H1 (cell line): ENCODE results near the gene DCLK1. TPM values are rescaled to one million over a fixed set of nuclear protein-coding genes. Genes with fewer than 3 reads are reported as not detected.

Source experiments
- CEBPB ChIP-seq: IDR thresholded peaks from 2 replicates; pipeline ENCODE4 v1.6.1; 2012; ENCODE audit warnings: low read depth, low read length
- TCF12 ChIP-seq: IDR thresholded peaks from 2 replicates; pipeline ENCODE4 v1.6.1; 2011; ENCODE audit warnings: low read depth, mild to moderate bottlenecking, low read length
- polyA plus RNA-seq, 7 experiments: library from polyadenylated mRNA; depleted of rRNA in 3 of 7; stranded (reverse) in 5 of 7; unstranded in 2 of 7; fragments of >200 nt in 5 of 7; fragments of 200-250 nt in 2 of 7; gene quantifications; 1 replicate in 5 of 7; 2 replicates in 1 of 7; 4 replicates in 1 of 7; pipeline versions ENCODE4 v1.2.1 to v1.2.3, GENCODE V29; 2011 to 2013; ENCODE audit warnings: missing spikeins in 2 of 7, mixed read lengths in 2 of 7
- total RNA-seq: library from RNA; stranded (reverse); fragmentation: NEBNext Ultra II Directional; extraction: Animal tissue kit (Norgen Biotek cat#: 25700); gene quantifications from 2 replicates; pipeline ENCODE4 v1.2.1, GENCODE V29; 2021
- TF ChIP-seq, protein P1 (sequence below): fragments of 300-600 bp; sonication (generic); IDR thresholded peaks from 2 replicates; pipeline ENCODE4 v1.7.1; 2012; ENCODE audit warnings: low read length, moderate library complexity, mild to moderate bottlenecking, inconsistent platforms; ENCODE audit not compliant: insufficient replicate concordance

The DCLK1 gene
- total and polyA plus RNA-seq, 2 of the 8 experiments (the other 6 are each of a cell fraction or from before 2014, with no cell fraction given) = 22.8 to 41.0 TPM

DNA sequence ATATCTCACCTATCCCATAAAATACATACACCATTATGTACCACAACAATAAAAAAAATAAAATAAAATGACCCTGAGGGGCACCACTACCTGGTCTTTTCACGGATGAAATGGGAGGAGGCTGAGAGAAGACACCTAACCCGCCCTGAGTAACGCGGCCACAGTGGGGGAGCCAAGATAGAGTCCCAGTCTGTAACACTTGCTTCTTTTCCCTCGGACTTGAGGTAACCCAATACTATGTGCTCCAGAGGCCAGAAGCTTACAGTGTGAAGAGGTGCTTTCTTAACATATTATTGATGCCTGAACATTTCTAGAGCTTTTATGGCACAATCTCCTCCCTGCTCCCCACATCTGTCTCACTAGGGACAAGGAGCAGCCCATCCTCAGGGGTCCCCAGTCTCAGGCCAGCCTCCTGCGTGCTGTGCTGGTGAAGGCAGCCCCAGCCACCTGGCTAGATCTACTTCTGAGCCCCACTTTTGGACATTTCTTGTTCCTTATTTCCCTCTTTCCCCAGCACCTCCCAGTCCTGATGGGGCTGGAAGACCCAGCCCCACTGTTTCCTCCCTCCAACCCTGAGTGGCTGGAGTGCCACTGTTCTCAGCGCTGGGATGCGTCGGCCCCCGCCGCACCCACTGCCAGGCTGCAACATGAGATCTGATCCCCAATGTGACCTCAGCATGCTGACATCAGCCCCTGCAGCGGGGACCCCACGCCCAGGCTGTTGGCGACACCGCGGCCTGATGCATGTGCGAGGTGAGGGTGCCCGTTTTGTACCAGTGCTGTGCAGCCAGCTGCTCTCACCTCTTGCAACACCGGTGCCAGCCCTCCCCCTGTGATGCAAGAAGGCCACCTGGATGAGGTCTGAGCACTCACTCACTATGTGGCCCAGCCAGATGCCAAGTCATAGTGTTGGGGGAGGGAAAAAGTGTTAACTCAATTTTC, 143.3 kb downstream of the DCLK1 start (continued):
- TF ChIP-seq, protein P1, sequence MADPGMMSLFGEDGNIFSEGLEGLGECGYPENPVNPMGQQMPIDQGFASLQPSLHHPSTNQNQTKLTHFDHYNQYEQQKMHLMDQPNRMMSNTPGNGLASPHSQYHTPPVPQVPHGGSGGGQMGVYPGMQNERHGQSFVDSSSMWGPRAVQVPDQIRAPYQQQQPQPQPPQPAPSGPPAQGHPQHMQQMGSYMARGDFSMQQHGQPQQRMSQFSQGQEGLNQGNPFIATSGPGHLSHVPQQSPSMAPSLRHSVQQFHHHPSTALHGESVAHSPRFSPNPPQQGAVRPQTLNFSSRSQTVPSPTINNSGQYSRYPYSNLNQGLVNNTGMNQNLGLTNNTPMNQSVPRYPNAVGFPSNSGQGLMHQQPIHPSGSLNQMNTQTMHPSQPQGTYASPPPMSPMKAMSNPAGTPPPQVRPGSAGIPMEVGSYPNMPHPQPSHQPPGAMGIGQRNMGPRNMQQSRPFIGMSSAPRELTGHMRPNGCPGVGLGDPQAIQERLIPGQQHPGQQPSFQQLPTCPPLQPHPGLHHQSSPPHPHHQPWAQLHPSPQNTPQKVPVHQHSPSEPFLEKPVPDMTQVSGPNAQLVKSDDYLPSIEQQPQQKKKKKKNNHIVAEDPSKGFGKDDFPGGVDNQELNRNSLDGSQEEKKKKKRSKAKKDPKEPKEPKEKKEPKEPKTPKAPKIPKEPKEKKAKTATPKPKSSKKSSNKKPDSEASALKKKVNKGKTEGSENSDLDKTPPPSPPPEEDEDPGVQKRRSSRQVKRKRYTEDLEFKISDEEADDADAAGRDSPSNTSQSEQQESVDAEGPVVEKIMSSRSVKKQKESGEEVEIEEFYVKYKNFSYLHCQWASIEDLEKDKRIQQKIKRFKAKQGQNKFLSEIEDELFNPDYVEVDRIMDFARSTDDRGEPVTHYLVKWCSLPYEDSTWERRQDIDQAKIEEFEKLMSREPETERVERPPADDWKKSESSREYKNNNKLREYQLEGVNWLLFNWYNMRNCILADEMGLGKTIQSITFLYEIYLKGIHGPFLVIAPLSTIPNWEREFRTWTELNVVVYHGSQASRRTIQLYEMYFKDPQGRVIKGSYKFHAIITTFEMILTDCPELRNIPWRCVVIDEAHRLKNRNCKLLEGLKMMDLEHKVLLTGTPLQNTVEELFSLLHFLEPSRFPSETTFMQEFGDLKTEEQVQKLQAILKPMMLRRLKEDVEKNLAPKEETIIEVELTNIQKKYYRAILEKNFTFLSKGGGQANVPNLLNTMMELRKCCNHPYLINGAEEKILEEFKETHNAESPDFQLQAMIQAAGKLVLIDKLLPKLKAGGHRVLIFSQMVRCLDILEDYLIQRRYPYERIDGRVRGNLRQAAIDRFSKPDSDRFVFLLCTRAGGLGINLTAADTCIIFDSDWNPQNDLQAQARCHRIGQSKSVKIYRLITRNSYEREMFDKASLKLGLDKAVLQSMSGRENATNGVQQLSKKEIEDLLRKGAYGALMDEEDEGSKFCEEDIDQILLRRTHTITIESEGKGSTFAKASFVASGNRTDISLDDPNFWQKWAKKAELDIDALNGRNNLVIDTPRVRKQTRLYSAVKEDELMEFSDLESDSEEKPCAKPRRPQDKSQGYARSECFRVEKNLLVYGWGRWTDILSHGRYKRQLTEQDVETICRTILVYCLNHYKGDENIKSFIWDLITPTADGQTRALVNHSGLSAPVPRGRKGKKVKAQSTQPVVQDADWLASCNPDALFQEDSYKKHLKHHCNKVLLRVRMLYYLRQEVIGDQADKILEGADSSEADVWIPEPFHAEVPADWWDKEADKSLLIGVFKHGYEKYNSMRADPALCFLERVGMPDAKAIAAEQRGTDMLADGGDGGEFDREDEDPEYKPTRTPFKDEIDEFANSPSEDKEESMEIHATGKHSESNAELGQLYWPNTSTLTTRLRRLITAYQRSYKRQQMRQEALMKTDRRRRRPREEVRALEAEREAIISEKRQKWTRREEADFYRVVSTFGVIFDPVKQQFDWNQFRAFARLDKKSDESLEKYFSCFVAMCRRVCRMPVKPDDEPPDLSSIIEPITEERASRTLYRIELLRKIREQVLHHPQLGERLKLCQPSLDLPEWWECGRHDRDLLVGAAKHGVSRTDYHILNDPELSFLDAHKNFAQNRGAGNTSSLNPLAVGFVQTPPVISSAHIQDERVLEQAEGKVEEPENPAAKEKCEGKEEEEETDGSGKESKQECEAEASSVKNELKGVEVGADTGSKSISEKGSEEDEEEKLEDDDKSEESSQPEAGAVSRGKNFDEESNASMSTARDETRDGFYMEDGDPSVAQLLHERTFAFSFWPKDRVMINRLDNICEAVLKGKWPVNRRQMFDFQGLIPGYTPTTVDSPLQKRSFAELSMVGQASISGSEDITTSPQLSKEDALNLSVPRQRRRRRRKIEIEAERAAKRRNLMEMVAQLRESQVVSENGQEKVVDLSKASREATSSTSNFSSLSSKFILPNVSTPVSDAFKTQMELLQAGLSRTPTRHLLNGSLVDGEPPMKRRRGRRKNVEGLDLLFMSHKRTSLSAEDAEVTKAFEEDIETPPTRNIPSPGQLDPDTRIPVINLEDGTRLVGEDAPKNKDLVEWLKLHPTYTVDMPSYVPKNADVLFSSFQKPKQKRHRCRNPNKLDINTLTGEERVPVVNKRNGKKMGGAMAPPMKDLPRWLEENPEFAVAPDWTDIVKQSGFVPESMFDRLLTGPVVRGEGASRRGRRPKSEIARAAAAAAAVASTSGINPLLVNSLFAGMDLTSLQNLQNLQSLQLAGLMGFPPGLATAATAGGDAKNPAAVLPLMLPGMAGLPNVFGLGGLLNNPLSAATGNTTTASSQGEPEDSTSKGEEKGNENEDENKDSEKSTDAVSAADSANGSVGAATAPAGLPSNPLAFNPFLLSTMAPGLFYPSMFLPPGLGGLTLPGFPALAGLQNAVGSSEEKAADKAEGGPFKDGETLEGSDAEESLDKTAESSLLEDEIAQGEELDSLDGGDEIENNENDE = no peak
- TF ChIP-seq CEBPB (peak; percentile 89), TCF12 (peak; percentile 76)
